IMR-90 (cell line): ENCODE measurements around the gene RUNX1. TPM values are rescaled to one million over a fixed set of nuclear protein-coding genes. Genes with fewer than 3 reads are reported as not detected.

ENCODE experiments used
- ATAC-seq: fragments of 200-7000 bp; cut with Tn5 transposase; 2 replicates; pipeline ENCODE4 v1.9.1; 2020; ENCODE audit warnings: low read depth, mild to moderate bottlenecking, moderate library complexity
- BruUV-seq: library from RNA; stranded (reverse); fragments of 400-500 nt; replicated peaks from 2 replicates; lab custom pipeline; 2021; lab: Mats Ljungman, UMichigan
- CTCF ChIA-PET: fragments of 300-600 bp; formaldehyde crosslinking; extraction: SDS; loops from one replicate; lab custom pipeline; 2021; ENCODE audit warnings: antibody characterized with exemption; lab: Yijun Ruan, JAX
- POLR2A ChIA-PET: fragments of 300-600 bp; sonication (Branson Sonifier 250); formaldehyde crosslinking; loops from one replicate; lab custom pipeline; 2022; ENCODE audit warnings: antibody characterized with exemption; ENCODE audit not compliant: unreplicated experiment; lab: Charles Lee
- DNase-seq: peaks from one replicate; pipeline ENCODE4 v3.0.0; 2013
- H2AFZ ChIP-seq: replicated peaks from 2 replicates; pipeline ENCODE3; 2013; ENCODE audit warnings: low read length, mild to moderate bottlenecking; ENCODE audit not compliant: poor library complexity
- H2AK5ac ChIP-seq: 2 replicates; pipeline ENCODE4 v1.6.1; 2013; ENCODE audit warnings: low read depth, low read length, inconsistent platforms
- H2AK9ac ChIP-seq: replicated peaks from 2 replicates; pipeline ENCODE3; 2013; ENCODE audit warnings: mild to moderate bottlenecking, low read depth, low read length, moderate library complexity; ENCODE audit not compliant: poor library complexity
- H2BK120ac ChIP-seq: 2 replicates; pipeline ENCODE4 v1.6.1; 2013; ENCODE audit warnings: low read depth, low read length, inconsistent platforms
- H2BK15ac ChIP-seq: 3 replicates; pipeline ENCODE4 v1.6.1; 2013; ENCODE audit warnings: low read depth, low read length, inconsistent platforms
- H2BK20ac ChIP-seq: 2 replicates; pipeline ENCODE4 v1.6.1; 2013; ENCODE audit warnings: low read depth, mild to moderate bottlenecking, inconsistent platforms, low read length, moderate library complexity
- H2BK5ac ChIP-seq: 2 replicates; pipeline ENCODE4 v1.6.1; 2013; ENCODE audit warnings: mild to moderate bottlenecking, low read depth, low read length, inconsistent platforms; ENCODE audit not compliant: poor library complexity, severe bottlenecking
- H3K14ac ChIP-seq: replicated peaks from 2 replicates; pipeline ENCODE4 v1.6.1; 2013; ENCODE audit warnings: low read depth, low read length, inconsistent platforms
- H3K18ac ChIP-seq: 2 replicates; pipeline ENCODE4 v1.6.1; 2013; ENCODE audit warnings: low read depth, low read length, control low read depth
- H3K23ac ChIP-seq: 2 replicates; pipeline ENCODE4 v1.6.1; 2013; ENCODE audit warnings: low read depth, low read length, inconsistent platforms
- H3K27ac ChIP-seq: 2 replicates; pipeline ENCODE4 v1.5.1; 2013; ENCODE audit warnings: mild to moderate bottlenecking, control low read depth, low read length; ENCODE audit not compliant: insufficient read depth
- H3K27me3 ChIP-seq: 2 replicates; pipeline ENCODE4 v1.6.1; 2013; ENCODE audit warnings: low read length; ENCODE audit not compliant: control insufficient read depth, insufficient read depth
- H3K36me3 ChIP-seq: 2 replicates; pipeline ENCODE4 v1.6.1; 2013; ENCODE audit warnings: low read length, mixed read lengths; ENCODE audit not compliant: control insufficient read depth, insufficient read depth
- H3K4ac ChIP-seq: 2 replicates; pipeline ENCODE4 v1.6.1; 2013; ENCODE audit warnings: low read depth, low read length, inconsistent platforms
- H3K4me1 ChIP-seq: 2 replicates; pipeline ENCODE4 v1.6.1; 2013; ENCODE audit warnings: low read length, mixed read lengths; ENCODE audit not compliant: control insufficient read depth, insufficient read depth
- H3K4me2 ChIP-seq: 2 replicates; pipeline ENCODE4 v1.6.1; 2013; ENCODE audit warnings: low read depth, mild to moderate bottlenecking, control low read depth, low read length, moderate library complexity
- H3K4me3 ChIP-seq: 2 replicates; pipeline ENCODE4 v1.5.1; 2013; ENCODE audit warnings: low read depth, mild to moderate bottlenecking, control low read depth, low read length, moderate library complexity; ENCODE audit not compliant: insufficient read depth
- H3K56ac ChIP-seq: 2 replicates; pipeline ENCODE4 v1.6.1; 2013; ENCODE audit warnings: low read length, inconsistent platforms; ENCODE audit not compliant: insufficient read depth; ENCODE audit errors: extremely low read depth
- H3K79me1 ChIP-seq, 2 experiments: 2 replicates each; pipeline ENCODE4 v1.6.1; 2013; ENCODE audit warnings: low read length in 2 of 2, inconsistent platforms in 1 of 2, low read depth in 1 of 2
- H3K9ac ChIP-seq: 2 replicates; pipeline ENCODE4 v1.6.1; 2013; ENCODE audit warnings: low read depth, low read length, control low read depth
- H3K9me1 ChIP-seq: 2 replicates; pipeline ENCODE4 v1.6.1; 2013; ENCODE audit warnings: low read length, inconsistent platforms; ENCODE audit not compliant: insufficient read depth
- H3K9me3 ChIP-seq: 2 replicates; pipeline ENCODE4 v1.6.1; 2013; ENCODE audit warnings: low read length; ENCODE audit not compliant: control insufficient read depth, insufficient read depth
- H4K20me1 ChIP-seq: 2 replicates; pipeline ENCODE4 v1.6.1; 2013; ENCODE audit warnings: low read length, inconsistent platforms; ENCODE audit not compliant: insufficient read depth
- H4K5ac ChIP-seq: 2 replicates; pipeline ENCODE4 v1.6.1; 2013; ENCODE audit warnings: mild to moderate bottlenecking, low read depth, low read length, control low read depth
- H4K8ac ChIP-seq, 2 experiments: 2 replicates each; pipeline ENCODE4 v1.6.1; 2013; ENCODE audit warnings: low read depth in 2 of 2, low read length in 2 of 2, control low read depth in 1 of 2, inconsistent platforms in 1 of 2
- H4K91ac ChIP-seq: 2 replicates; pipeline ENCODE4 v1.6.1; 2013; ENCODE audit warnings: low read depth, low read length, inconsistent platforms; ENCODE audit not compliant: insufficient read depth
- CHD1 ChIP-seq: IDR thresholded peaks from 2 replicates; pipeline ENCODE4 v1.6.1; 2012; ENCODE audit warnings: low read depth, low read length, improper control_type of control experiment
- MAZ ChIP-seq: IDR thresholded peaks from 2 replicates; pipeline ENCODE4 v1.6.1; 2012; ENCODE audit warnings: low read depth, mild to moderate bottlenecking, low read length, improper control_type of control experiment, moderate library complexity, borderline replicate concordance
- WGBS, 2 experiments: methylation state at CpG; one replicate each; pipeline versions ENCODE4 v1.1.5 to v1.1.7; 2013; ENCODE audit warnings: missing lambda C conversion rate in 2 of 2; ENCODE audit not compliant: insufficient read length in 1 of 2; ENCODE audit errors: extremely low coverage in 2 of 2; 5-methylcytosine and 5-hydroxymethylcytosine counted together
- dilution Hi-C: fragments of 300-500 bp; cut with HindIII; formaldehyde crosslinking; loops from one replicate; pipeline ENCODE4 v1.14.3; 2018; ENCODE audit warnings: low sequenced_read_pairs; ENCODE audit not compliant: unreplicated experiment
- in situ Hi-C: fragments of 300-500 bp; cut with MboI; formaldehyde crosslinking; loops from 3 replicates; pipeline ENCODE4 v1.14.3; 2019; ENCODE audit warnings: low sequenced_read_pairs, inconsistent platforms, mixed read lengths
- intact Hi-C: fragments of 100-400 bp; cut with micrococcal nuclease; formaldehyde crosslinking; loops from 2 replicates; pipeline ENCODE4 v1.10.0; 2022
- polyA plus RNA-seq, 3 experiments: library from polyadenylated mRNA; depleted of rRNA; stranded (reverse); fragments of >200 nt; gene quantifications; 2 replicates each; pipeline ENCODE4 v1.2.3, GENCODE V29; 2012; ENCODE audit warnings: low replicate concordance in 1 of 3
- total RNA-seq: library from RNA; depleted of rRNA; stranded (reverse); fragments of >200 nt; gene quantifications from 2 replicates; pipeline ENCODE4 v1.2.3, GENCODE V29; 2012

RUNX1 gene
- total and polyA plus RNA-seq, 2 of the 4 experiments (the other 2 are of a cell fraction): 34.5 to 56.5 TPM

GRCh38 chr21:35037384-35037765, 11.7 kb downstream of the RUNX1 start:
- Histone ChIP-seq H4K5ac (no peak overlapping the region), H3K23ac (no peak overlapping the region), H2AFZ (no peak overlapping the region), H3K4ac (no peak overlapping the region), H2BK120ac (no peak overlapping the region), H4K8ac (no peak overlapping the region), H2BK5ac (no peak overlapping the region), H3K9ac (no peak overlapping the region), H3K18ac (no peak overlapping the region), H2BK20ac (no peak overlapping the region), H3K9me3 (no peaks in the 10 kb centered on the region), H3K4me3 (no peak overlapping the region), H4K20me1 (no peaks in the 10 kb centered on the region), H3K4me2 (no peak overlapping the region), H3K56ac (no peak overlapping the region), H3K14ac (0 out of 2 replicates have a peak overlapping the region, but pooled peaks have one; percentile 21), H3K4me1 (no peaks in the 10 kb centered on the region), H3K27ac (no peak overlapping the region), H4K91ac (no peak overlapping the region), H2BK15ac (no peak overlapping the region), H3K9me1 (peaks cover 7% of the 10 kb centered on the region), H2AK5ac (0 out of 2 replicates have a peak overlapping the region, but pooled peaks have one; percentile 35), H3K27me3 (no peaks in the 10 kb centered on the region), H3K79me1 (peaks cover 0 to 7% of the 10 kb centered on the region in 2 experiments; a peak in 1 of 4 replicates), H2AK9ac (no peak overlapping the region), H3K36me3 (no peaks in the 10 kb centered on the region)
- no TSS peak for BruUV-seq
- DNase-seq (no peak), ATAC-seq (no peak)
- 100% methylated on average over 1 of the region's 7 CpGs; no CpG with 5 or more reads in 1 of the 2 experiments for WGBS, 2 experiments
- POLR2A ChIA-PET: no interaction called here
- TF ChIP-seq MAZ (no peak), CHD1 (no peak)
- dilution Hi-C loops (no loop called here), in situ Hi-C loops (no loop called here), intact Hi-C loops (no loop called here)
- CTCF ChIA-PET: no interaction called here
